Femur (tissue), 1 donor: ENCODE measurements around the gene GPX8.

Experiments
- DNase-seq: peaks from one replicate; pipeline ENCODE4 v3.0.0-alpha.2; 2017

GPX8 gene

DNA sequence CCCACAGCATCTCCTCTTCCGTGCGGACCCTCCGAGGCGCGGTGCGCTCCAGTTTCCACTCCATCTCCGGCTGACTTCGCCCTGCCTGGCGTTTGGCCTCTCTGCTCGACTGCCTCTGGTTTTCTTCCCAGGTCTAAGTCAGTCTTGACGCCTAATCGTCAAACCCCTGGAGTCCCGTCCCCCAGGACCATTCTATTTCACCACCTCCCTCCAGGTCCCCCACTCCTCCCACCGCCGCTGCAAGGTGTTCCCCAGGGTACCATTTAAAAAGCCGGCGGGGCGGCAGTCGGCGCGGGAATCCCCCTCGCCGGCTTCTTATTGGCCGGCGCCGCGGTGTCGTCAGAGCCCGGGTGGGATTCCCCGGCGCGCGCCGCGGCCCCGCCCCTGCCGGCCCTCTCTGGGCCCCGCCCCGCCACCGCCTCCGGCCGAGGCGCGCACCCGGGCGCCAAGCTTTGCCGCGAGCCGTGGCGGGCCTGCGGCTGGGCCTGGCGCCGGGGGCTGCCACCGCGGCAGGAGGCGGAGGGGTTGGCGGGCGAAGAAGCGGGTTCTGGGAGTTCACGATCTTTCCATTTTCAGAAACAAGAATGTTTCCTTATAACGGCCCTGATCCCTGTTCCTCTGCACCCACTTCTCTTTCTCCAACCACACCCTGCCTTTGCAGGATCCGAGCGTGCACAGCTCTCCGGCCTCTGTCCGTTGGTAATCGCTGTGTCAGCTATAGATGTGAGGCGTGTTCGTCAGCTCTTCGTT, 13.1 kb downstream of the GPX8 start, which contains the start of gene CDC20B:
TSS of gene CDC20B (minus strand) at position 241 of the 750 bp plus-strand sequence. CDS start at position 64, 177 bp downstream.
- DNase-seq, result peak; percentile 83

DNA sequence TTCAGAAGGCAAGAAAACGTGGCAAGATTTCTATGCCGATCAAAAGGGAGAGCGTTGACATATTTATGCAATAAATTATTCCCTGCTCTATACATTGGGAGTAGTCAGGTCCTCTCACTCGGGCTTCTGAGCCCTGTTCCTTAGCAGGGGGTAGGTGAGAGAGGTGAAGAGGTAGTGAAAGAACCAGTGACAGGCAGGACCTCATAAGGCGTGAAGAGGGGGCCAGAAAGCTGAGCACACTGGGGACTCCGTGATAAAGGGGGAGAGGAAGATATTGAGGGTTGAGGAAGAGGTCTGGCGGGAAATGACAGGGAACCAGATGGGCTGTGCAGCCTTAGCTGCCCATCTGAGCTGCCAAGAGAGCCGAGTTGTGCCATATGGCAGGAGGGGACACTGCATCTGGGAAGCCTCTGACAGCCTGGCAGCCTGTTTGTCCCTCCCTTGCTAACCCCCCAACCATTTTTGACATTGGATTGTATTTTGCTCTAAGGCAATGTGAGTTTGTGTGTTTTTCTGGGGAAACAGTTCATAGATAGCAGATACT, 13.8 kb downstream of the GPX8 start:
- peak; percentile 29 for DNase-seq

DNA sequence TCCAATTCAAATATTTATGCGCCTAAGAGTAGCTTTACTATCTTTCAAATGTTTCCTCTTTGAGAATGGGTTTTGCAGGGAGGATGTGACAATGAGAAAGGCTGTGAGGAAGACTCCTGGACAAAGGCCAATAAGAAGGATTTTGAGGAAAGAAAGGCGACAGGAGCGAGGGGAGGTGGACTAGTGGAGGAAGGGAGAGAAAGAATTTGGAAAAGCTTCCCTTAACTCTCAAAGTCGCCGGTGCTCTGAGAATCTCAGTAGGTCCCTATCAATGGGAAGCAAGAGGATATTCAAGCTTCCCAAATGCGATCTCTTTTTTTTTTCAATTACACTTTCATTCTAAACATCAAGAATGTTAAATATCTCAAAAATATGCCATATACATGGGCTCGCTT, 15.8 kb downstream of the GPX8 start:
- DNase-seq, result no peak

DNA sequence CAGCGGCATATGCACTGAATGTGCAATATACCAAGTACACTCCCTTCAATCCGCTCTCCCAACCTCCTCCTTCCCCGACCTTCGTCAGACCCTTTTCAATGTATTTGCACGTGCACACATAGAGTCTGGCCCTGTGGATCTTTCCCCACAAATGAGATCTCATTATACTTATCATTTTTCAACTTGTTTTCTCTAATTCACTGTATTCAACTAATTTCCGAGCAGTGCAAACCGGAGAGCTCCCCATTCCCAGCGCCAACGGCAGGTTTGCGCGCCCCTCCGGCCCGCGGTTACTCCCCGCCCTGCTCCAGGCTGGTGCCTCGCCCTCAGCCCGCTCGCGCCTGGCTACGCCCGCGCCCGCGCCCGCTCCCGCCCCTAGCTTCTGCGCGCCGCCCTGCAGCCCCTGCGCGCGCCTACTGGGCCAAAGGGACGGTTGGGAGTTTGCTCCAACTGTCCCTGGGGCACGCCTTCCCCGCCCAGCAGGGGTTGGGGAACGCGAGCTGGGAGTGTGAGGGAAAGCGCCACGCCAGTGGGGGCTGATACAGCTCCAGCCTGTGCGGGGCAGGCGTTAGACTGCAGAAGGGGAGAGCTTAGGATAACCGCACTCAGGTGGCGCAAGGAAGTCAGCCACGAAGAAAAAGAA, 16.3 kb downstream of the GPX8 start:
- DNase-seq, result peak; percentile 58

DNA sequence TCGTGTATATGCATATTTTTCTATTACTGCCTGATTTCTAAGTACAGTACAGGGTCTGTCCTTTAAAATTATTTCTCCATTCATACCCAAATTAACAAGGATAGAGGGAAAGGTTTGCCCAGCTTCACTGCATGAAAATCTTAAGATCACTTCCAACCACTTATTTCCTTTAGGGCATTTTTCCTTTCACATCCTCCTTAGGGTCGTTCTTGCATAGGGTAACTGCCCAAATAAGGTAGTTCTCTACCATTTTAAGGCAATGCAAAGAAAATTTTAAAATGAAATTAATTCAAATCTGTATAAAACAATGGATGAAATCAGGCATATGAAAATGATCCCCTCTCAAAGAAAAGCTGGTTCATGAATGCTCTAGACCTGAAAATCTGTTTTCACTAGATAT, 17.1 kb downstream of the GPX8 start:
- DNase-seq, result no peak

DNA sequence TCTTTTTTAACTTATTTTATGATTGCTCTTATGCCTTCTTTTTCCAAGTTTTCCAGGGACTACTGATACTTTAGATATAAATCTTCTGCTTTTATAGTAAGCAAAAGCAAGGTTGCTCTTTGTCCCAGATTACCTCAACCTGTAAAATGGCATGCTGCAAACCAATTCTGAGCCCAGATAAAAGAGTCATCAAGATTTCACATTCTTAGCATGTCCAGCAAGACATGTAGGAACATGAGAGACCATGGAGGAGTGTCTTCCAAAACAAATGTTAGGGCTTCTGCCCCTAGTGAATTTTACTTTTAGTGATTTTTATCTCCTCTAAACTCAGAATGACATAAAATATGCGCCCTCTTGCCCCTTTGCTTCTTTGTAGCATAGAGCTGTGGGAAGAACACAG, 20.0 kb downstream of the GPX8 start:
- DNase-seq, result no peak

DNA sequence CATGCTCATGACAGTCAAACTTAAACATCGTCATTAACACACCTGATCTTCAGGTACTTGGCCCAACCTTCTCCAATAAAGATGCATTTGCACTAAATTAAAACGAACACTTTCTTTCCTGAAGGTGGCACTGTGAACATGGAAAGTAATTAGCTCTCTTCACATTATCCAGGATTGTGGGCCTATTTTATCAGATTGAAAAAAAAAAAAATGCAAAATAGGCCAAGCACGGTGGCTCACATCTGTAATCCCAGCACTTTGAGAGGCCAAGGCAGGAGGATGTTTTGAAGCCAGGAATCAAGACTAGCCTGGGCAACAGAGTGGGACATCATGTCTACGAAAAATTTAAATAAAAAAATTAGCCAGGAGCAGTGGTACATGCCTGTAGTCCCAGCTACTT, 27.4 kb downstream of the GPX8 start:
- no peak for DNase-seq

DNA sequence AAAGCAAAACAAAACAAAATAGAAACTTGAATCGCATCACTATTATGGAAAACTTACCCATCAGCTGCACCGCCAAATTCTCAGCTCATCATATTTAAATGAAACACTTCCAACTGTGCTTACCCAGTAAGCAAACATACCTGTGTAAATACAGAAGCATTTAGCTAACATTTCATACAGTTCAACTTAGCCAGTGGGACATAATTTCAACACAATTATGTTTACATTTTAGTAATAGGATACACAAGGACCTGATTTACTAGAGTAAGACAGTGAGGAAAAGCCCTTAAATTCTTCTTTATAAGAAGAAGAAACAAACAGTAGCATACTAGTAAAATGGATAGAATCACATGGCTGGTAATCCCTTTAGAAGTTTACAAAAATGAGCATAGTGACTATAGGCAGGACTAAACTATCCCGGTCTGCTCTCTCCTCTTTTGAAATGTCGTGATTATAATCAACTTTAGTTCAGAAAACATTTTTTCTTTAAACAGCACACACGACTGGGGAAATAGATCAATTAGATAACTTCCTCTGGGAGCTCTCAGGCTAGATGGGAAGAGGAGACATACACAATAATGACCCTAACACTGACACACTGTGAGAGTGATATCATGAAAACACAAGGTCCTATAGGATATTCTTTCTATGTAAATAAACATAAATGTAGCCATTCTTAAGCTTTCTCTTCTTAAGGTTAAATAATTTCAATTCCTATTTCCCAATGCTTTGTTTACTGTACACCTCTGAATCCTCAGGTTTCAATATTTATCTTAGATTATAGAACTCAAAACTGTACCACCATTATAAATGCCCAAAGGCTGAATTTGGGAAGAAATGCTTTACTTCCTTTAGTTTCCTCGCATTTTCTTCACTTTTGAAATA, 28.9 kb downstream of the GPX8 start:
- no peak for DNase-seq

DNA sequence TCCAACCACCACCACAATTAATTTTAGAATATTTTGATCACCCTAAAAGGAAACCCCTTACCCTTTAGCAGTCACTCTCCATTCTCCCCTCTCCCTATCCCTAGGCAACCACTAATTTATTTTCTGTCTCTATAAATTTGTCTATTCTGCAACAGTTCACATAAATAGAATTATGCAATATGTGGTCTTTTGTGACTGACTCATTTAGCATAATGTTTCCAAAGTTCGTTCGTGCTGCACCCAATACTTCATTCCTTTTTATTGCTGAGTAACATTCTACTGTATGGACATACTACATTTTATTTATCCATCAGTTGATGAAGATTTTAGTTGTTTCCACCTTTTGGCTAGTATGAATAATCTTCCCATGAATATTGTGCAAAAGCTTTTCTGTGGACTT, 31.2 kb downstream of the GPX8 start:
- DNase-seq, result no peak

DNA sequence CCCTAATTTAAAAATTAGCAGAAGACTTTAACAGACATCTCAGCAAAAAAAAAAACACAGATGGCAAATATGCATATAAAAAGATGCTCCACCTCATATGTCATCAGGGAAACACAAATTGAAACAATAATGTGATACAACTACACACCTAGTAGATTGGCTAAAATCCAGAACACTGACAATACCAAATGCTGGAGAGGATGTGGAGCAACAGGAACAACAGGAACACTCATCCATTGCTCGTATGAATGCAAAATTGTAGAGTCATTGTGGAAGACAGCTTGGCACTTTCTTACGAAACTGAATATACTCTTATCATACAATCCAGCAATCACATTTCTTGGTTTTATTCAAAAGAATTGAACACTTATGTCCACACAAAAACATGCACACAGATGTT, 45.0 kb downstream of the GPX8 start:
- no peak for DNase-seq

DNA sequence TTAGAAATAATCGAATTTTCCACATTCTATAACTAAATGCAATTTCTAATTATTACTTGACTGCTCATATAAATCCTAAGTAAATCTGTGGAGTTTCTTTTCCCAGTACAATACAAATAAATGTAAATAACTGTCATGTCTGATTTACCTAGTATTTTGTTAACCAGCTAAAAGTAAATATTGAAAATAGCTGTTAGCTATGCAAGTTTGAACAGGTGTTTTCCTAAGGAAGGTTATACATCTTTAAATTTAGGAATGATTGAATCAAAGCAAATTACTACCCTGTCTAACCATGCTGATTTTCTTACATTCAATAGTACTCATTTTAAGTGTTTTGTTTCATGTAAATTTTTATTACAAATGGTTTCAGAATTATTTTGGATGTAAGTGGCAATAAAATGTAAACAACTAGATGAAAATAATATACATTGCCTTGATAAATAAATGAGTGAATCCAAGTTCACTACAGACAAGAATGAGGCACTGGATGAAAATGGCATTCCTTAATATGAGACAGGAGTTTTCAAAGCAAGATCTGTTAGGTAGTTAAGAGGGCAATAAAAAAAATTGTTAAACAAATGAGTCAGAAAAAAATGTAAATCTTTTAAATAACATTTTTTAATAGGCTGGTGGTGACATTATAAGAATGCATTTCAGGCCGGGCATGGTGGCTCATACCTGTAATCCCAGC, 51.4 kb downstream of the GPX8 start:
- no peak for DNase-seq
